H1 (cell line): ENCODE data around the gene BARX1. TPM values are rescaled to one million over a fixed set of nuclear protein-coding genes. Genes with fewer than 3 reads are reported as not detected.
A peak's percentile ranks its signal among the peaks of the same experiment; 100 is the strongest.

Experiments used
- CTCF ChIA-PET: fragments of 300-600 bp; sonication (Branson Sonifier 250); formaldehyde crosslinking; loops from one replicate; lab custom pipeline; 2021; ENCODE audit not compliant: partially characterized antibody; lab: Charles Lee
- POLR2A ChIA-PET: fragments of 300-600 bp; sonication (Branson Sonifier 250); formaldehyde crosslinking; loops from one replicate; lab custom pipeline; 2021; ENCODE audit warnings: inconsistent platforms; ENCODE audit not compliant: partially characterized antibody; lab: Charles Lee
- DNase-seq, 2 experiments: peaks; one replicate each; pipeline versions ENCODE4 v3.0.0 to v3.0.0-alpha.2; 2010 to 2022; ENCODE audit warnings: low spot score in 2 of 2, low read depth in 1 of 2, mixed read lengths in 1 of 2
- FAIRE-seq: peaks from 2 replicates; lab custom pipeline; 2011; peaks lifted over from hg19 to GRCh38; lab: Jason Lieb, UNC
- H2AFZ ChIP-seq: 2 replicates; pipeline ENCODE4 v1.8.1; 2012; ENCODE audit warnings: low read length, inconsistent platforms
- H2AK5ac ChIP-seq: 2 replicates; pipeline ENCODE4 v1.6.1; 2013; ENCODE audit warnings: low read depth, low read length
- H2BK120ac ChIP-seq: replicated peaks from 2 replicates; pipeline ENCODE3; 2013; ENCODE audit warnings: low read depth, low read length, inconsistent platforms
- H2BK12ac ChIP-seq: 2 replicates; pipeline ENCODE4 v1.6.1; 2013; ENCODE audit warnings: low read depth, low read length
- H2BK15ac ChIP-seq: 2 replicates; pipeline ENCODE4 v1.6.1; 2013; ENCODE audit warnings: low read length
- H2BK20ac ChIP-seq: 2 replicates; pipeline ENCODE4 v1.6.1; 2013; ENCODE audit warnings: low read length
- H2BK5ac ChIP-seq: 2 replicates; pipeline ENCODE4 v1.6.1; 2013; ENCODE audit warnings: low read depth, low read length
- H3K14ac ChIP-seq: 2 replicates; pipeline ENCODE4 v1.6.1; 2013; ENCODE audit warnings: inconsistent platforms; ENCODE audit not compliant: insufficient read length
- H3K18ac ChIP-seq: 2 replicates; pipeline ENCODE4 v1.6.1; 2013; ENCODE audit warnings: low read length; ENCODE audit errors: extremely low read depth
- H3K23ac ChIP-seq: 2 replicates; pipeline ENCODE4 v1.6.1; 2013; ENCODE audit warnings: inconsistent platforms; ENCODE audit not compliant: insufficient read length
- H3K23me2 ChIP-seq: 2 replicates; pipeline ENCODE4 v1.6.1; 2013; ENCODE audit warnings: low read depth, low read length
- H3K27ac ChIP-seq: 2 replicates; pipeline ENCODE4 v1.6.1; 2011; ENCODE audit warnings: low read depth, low read length, inconsistent platforms
- H3K27me3 ChIP-seq, 4 experiments: replicated peaks in 1 of 4; 1 replicate in 1 of 4; 2 replicates in 3 of 4; pipeline versions ENCODE4 v1.6.1 to v1.8.1; 2011 to 2013; ENCODE audit warnings: low read length in 3 of 4, mild to moderate bottlenecking in 3 of 4, inconsistent platforms in 2 of 4, mixed read lengths in 2 of 4, moderate library complexity in 1 of 4; ENCODE audit not compliant: control insufficient read depth in 3 of 4, insufficient read depth in 3 of 4; ENCODE audit errors: extremely low read depth in 1 of 4
- H3K36me3 ChIP-seq, 4 experiments: 2 replicates each; pipeline versions ENCODE4 v1.6.1 to v1.8.1; 2011 to 2013; ENCODE audit warnings: mild to moderate bottlenecking in 4 of 4, low read length in 3 of 4, moderate library complexity in 2 of 4, control low read depth in 1 of 4, inconsistent platforms in 1 of 4; ENCODE audit not compliant: insufficient read depth in 4 of 4, control insufficient read depth in 2 of 4
- H3K4ac ChIP-seq: replicated peaks from 2 replicates; pipeline ENCODE3; 2013; ENCODE audit warnings: low read length, low read depth, mixed read lengths, inconsistent platforms; ENCODE audit not compliant: insufficient read length
- H3K4me1 ChIP-seq, 4 experiments: replicated peaks in 1 of 4; 1 replicate in 1 of 4; 2 replicates in 3 of 4; pipeline versions ENCODE4 v1.6.1 to v1.8.1; 2011 to 2013; ENCODE audit warnings: low read length in 3 of 4, inconsistent platforms in 2 of 4, mixed read lengths in 1 of 4; ENCODE audit not compliant: insufficient read depth in 4 of 4, control insufficient read depth in 3 of 4
- H3K4me2 ChIP-seq, 2 experiments: 2 replicates each; pipeline versions ENCODE4 v1.6.1 to v1.8.1; 2011 to 2013; ENCODE audit warnings: low read depth in 2 of 2, low read length in 2 of 2, control low read depth in 1 of 2, inconsistent platforms in 1 of 2, mild to moderate bottlenecking in 1 of 2; ENCODE audit not compliant: insufficient read depth in 1 of 2
- H3K4me3 ChIP-seq, 4 experiments: fragments of 200-600, 300-600 bp in 1 of 4; sonication (generic), shearing (Covaris generic), sonication (Bioruptor Twin) in 1 of 4; 2 replicates each; pipeline versions ENCODE4 v1.5.1 to v1.8.1; 2011 to 2016; ENCODE audit warnings: low read length in 4 of 4, low read depth in 3 of 4, control low read depth in 2 of 4, inconsistent platforms in 2 of 4, mild to moderate bottlenecking in 2 of 4, mixed read lengths in 1 of 4, moderate library complexity in 1 of 4; ENCODE audit not compliant: insufficient read depth in 2 of 4; ENCODE audit errors: extremely low read depth in 1 of 4
- H3K56ac ChIP-seq: replicated peaks from 2 replicates; pipeline ENCODE3; 2013; ENCODE audit warnings: low read depth, mild to moderate bottlenecking, mixed read lengths, low read length, inconsistent platforms; ENCODE audit not compliant: insufficient read length
- H3K79me1 ChIP-seq: 2 replicates; pipeline ENCODE4 v1.6.1; 2013; ENCODE audit warnings: low read depth, low read length, control low read depth
- H3K79me2 ChIP-seq, 2 experiments: 2 replicates each; pipeline versions ENCODE4 v1.6.1 to v1.8.1; 2012 to 2013; ENCODE audit warnings: low read length in 2 of 2, mild to moderate bottlenecking in 2 of 2, inconsistent platforms in 1 of 2; ENCODE audit not compliant: insufficient read depth in 2 of 2, control insufficient read depth in 1 of 2
- H3K9ac ChIP-seq, 4 experiments: replicated peaks in 1 of 4; 1 replicate in 1 of 4; 2 replicates in 3 of 4; pipeline versions ENCODE4 v1.6.1 to v1.8.1; 2011 to 2013; ENCODE audit warnings: low read depth in 3 of 4, low read length in 3 of 4, control low read depth in 2 of 4, mild to moderate bottlenecking in 2 of 4, moderate library complexity in 2 of 4, inconsistent platforms in 1 of 4; ENCODE audit errors: extremely low read depth in 1 of 4
- H3K9me3 ChIP-seq, 2 experiments: 2 replicates each; pipeline versions ENCODE4 v1.6.1 to v1.8.1; 2012 to 2013; ENCODE audit warnings: mild to moderate bottlenecking in 2 of 2, moderate library complexity in 2 of 2, control low read depth in 1 of 2, inconsistent platforms in 1 of 2, low read depth in 1 of 2, low read length in 1 of 2, mixed read lengths in 1 of 2; ENCODE audit not compliant: insufficient read depth in 2 of 2
- H4K20me1 ChIP-seq, 2 experiments: replicated peaks in 1 of 2; 2 replicates each; pipeline versions ENCODE3 to v1.8.1; 2011 to 2013; ENCODE audit warnings: inconsistent platforms in 2 of 2, low read length in 2 of 2, mild to moderate bottlenecking in 1 of 2; ENCODE audit not compliant: insufficient read depth in 2 of 2, control insufficient read depth in 1 of 2
- H4K5ac ChIP-seq: 2 replicates; pipeline ENCODE4 v1.6.1; 2013; ENCODE audit warnings: low read length, low read depth, mixed read lengths, inconsistent platforms; ENCODE audit not compliant: insufficient read length
- H4K8ac ChIP-seq: 2 replicates; pipeline ENCODE4 v1.8.0; 2013; ENCODE audit warnings: mild to moderate bottlenecking, moderate library complexity, low read length, inconsistent platforms; ENCODE audit not compliant: insufficient read depth; ENCODE audit errors: extremely low read depth
- H4K91ac ChIP-seq: replicated peaks from 2 replicates; pipeline ENCODE3; 2013; ENCODE audit warnings: low read length, mixed read lengths, inconsistent platforms; ENCODE audit not compliant: insufficient read length
- EGR1 ChIP-seq: IDR thresholded peaks from 2 replicates; pipeline ENCODE4 v1.6.1; 2011; ENCODE audit warnings: low read depth, low read length, borderline replicate concordance
- PHF8 ChIP-seq: fragments of 200-600 bp; sonication (generic); conservative IDR thresholded peaks from 2 replicates; pipeline ENCODE4 v1.7.1; 2012; ENCODE audit warnings: low read depth, mild to moderate bottlenecking, inconsistent platforms, low read length, moderate library complexity
- RAD21 ChIP-seq, 2 experiments: IDR thresholded peaks in 1 of 2; conservative IDR thresholded peaks in 1 of 2; 2 replicates each; pipeline ENCODE4 v1.6.1; 2011; ENCODE audit warnings: low read depth in 2 of 2, low read length in 2 of 2, improper control_type of control experiment in 1 of 2, inconsistent platforms in 1 of 2, mild to moderate bottlenecking in 1 of 2, moderate library complexity in 1 of 2
- RXRA ChIP-seq: IDR thresholded peaks from 2 replicates; pipeline ENCODE4 v1.6.1; 2011; ENCODE audit warnings: low read depth, mild to moderate bottlenecking, low read length, moderate library complexity; ENCODE audit not compliant: insufficient read depth
- SP1 ChIP-seq: IDR thresholded peaks from 2 replicates; pipeline ENCODE4 v1.6.1; 2011; ENCODE audit warnings: low read depth, low read length
- USF2 ChIP-seq: IDR thresholded peaks from 2 replicates; pipeline ENCODE4 v1.6.1; 2011; ENCODE audit warnings: low read length, improper control_type of control experiment
- ZNF274 ChIP-seq: IDR thresholded peaks from 2 replicates; pipeline ENCODE4 v1.7.0; 2012; ENCODE audit warnings: low read length, borderline replicate concordance; ENCODE audit errors: extremely low read depth
- WGBS, 2 experiments: shearing (Covaris generic) in 1 of 2; methylation state at CpG; one replicate each; pipeline versions ENCODE4 v1.1.6 to v1.1.7; 2013 to 2015; ENCODE audit warnings: low lambda C conversion rate in 2 of 2, mixed read lengths in 2 of 2, inconsistent platforms in 1 of 2, low coverage in 1 of 2, missing lambda C conversion rate in 1 of 2; ENCODE audit not compliant: insufficient replicate concordance in 2 of 2, insufficient coverage in 1 of 2, insufficient read length in 1 of 2; ENCODE audit errors: extremely low coverage in 1 of 2, missing lambda C conversion rate in 1 of 2; 5-methylcytosine and 5-hydroxymethylcytosine counted together
- polyA plus RNA-seq, 7 experiments: library from polyadenylated mRNA; depleted of rRNA in 3 of 7; stranded (reverse) in 5 of 7; unstranded in 2 of 7; fragments of >200 nt in 5 of 7; fragments of 200-250 nt in 2 of 7; gene quantifications; 1 replicate in 5 of 7; 2 replicates in 1 of 7; 4 replicates in 1 of 7; pipeline versions ENCODE4 v1.2.1 to v1.2.3, GENCODE V29; 2011 to 2013; ENCODE audit warnings: missing spikeins in 2 of 7, mixed read lengths in 2 of 7
- total RNA-seq: library from RNA; stranded (reverse); fragmentation: NEBNext Ultra II Directional; extraction: Animal tissue kit (Norgen Biotek cat#: 25700); gene quantifications from 2 replicates; pipeline ENCODE4 v1.2.1, GENCODE V29; 2021

The BARX1 gene
- total and polyA plus RNA-seq, 2 of the 8 experiments (the other 6 are each of a cell fraction or from before 2014, with no cell fraction given) = 0.79 to 2.6 TPM

- Histone ChIP-seq H2BK15ac (no peak overlapping the region), H3K23ac (no peak overlapping the region), H3K36me3 (no peaks in the 10 kb centered on the region), H3K4me3 (no peak overlapping the region), H3K27ac (no peak overlapping the region), H3K9me3 (no peaks in the 10 kb centered on the region), H2AFZ (no peak overlapping the region), H4K8ac (no peak overlapping the region), H4K91ac (no peak overlapping the region), H3K23me2 (no peaks in the 10 kb centered on the region), H3K18ac (no peak overlapping the region), H3K14ac (no peak overlapping the region), H3K79me2 (no peaks in the 10 kb centered on the region), H3K4me2 (peak overlapping the region in 1 of 2 experiments; percentile 29; a peak in 1 of 4 replicates), H2BK20ac (no peak overlapping the region), H3K27me3 (no peaks in the 10 kb centered on the region), H3K9ac (no peak overlapping the region), H4K5ac (no peak overlapping the region), H3K79me1 (no peaks in the 10 kb centered on the region), H2AK5ac (no peak overlapping the region), H4K20me1 (no peaks in the 10 kb centered on the region), H3K4me1 (peaks cover 0 to 4% (median 0%) of the 10 kb centered on the region in 4 experiments; a peak in 2 of 7 replicates), H3K4ac (no peak overlapping the region), H2BK5ac (no peak overlapping the region), H2BK120ac (no peak overlapping the region), H2BK12ac (no peak overlapping the region), H3K56ac (no peak overlapping the region)
- FAIRE-seq (peak; percentile 42), DNase-seq (no peak)
- POLR2A ChIA-PET = interaction anchor here (0.6 kb wide), 1 partner anchor 197 kb away, joined by 3 read pairs; no protein-coding TSS in a partner anchor
- CTCF ChIA-PET = interaction anchor here (0.9 to 3.5 kb wide), 4 partner anchors 14 to 166 kb away, joined by 3 to 18 read pairs (median 4); no protein-coding TSS in a partner anchor
- 23% methylated on average over 2 of the region's 2 CpGs; no CpG with 5 or more reads in 1 of the 2 experiments for WGBS, 2 experiments
- no peak for TF ChIP-seq ZNF274
- no peak for TF ChIP-seq SP1
- no peak for TF ChIP-seq RXRA
- TF ChIP-seq RAD21 (IDR thresholded peaks at IDR 0.05 in 1 of 2, conservative IDR thresholded peaks at IDR 0.05 in 1 of 2; ENCODE audit: low read depth in 2 of 2, low read length in 2 of 2) = no peak
- TF ChIP-seq PHF8 = no peak
- TF ChIP-seq USF2 = no peak
- TF ChIP-seq EGR1 = no peak
Measured at GRCh38 chr9:93984860-93985259, 29.7 kb upstream of the BARX1 start.
